Gastrocnemius medialis (tissue), 4 donors: ENCODE results near the gene RC3H1. TPM values are rescaled to one million over a fixed set of nuclear protein-coding genes. Genes with fewer than 3 reads are reported as not detected.

Experiments used
- ATAC-seq, 2 donors: fragments of 150-250 bp; one replicate each; pipeline ENCODE4 v1.9.1; 2016
- DNase-seq, 2 donors: peaks; one replicate each; pipeline ENCODE4 v3.0.0-alpha.2; 2019
- H3K27ac ChIP-seq, 4 donors: fragments of 200-600 bp; sonication (generic); 1 replicate in 1 of 4; 2 replicates in 3 of 4; pipeline ENCODE4 v1.5.1; 2016 to 2018; ENCODE audit warnings: mild to moderate bottlenecking in 2 of 4, moderate library complexity in 1 of 4
- H3K27me3 ChIP-seq, 3 donors: fragments of 200-600 bp; sonication (generic) in 2 of 3; 1 replicate in 1 of 3; 2 replicates in 2 of 3; pipeline versions ENCODE4 v1.5.1 to v1.6.0; 2016 to 2019; ENCODE audit warnings: mild to moderate bottlenecking in 1 of 3, moderate library complexity in 1 of 3
- H3K36me3 ChIP-seq, 2 donors: fragments of 200-600 bp; sonication (generic) in 1 of 2; one replicate each; pipeline ENCODE4 v1.5.1; 2017 to 2018
- H3K4me1 ChIP-seq, 2 donors: fragments of 200-600 bp; sonication (generic) in 1 of 2; one replicate each; pipeline ENCODE4 v1.5.1; 2016 to 2017; ENCODE audit warnings: mild to moderate bottlenecking in 2 of 2
- H3K4me3 ChIP-seq, 4 donors: fragments of 200-600 bp; sonication (generic) in 3 of 4; 1 replicate in 1 of 4; 2 replicates in 3 of 4; pipeline ENCODE4 v1.5.1; 2016 to 2019; ENCODE audit warnings: mild to moderate bottlenecking in 2 of 4
- H3K9me3 ChIP-seq, 3 donors: fragments of 200-600 bp; sonication (generic) in 2 of 3; 1 replicate in 1 of 3; 2 replicates in 2 of 3; pipeline ENCODE4 v1.5.1; 2016 to 2019
- CTCF ChIP-seq, 5 experiments: fragments of 450-650 bp in 3 of 5; fragments of 200-600 bp in 2 of 5; sonication (generic) in 2 of 5; IDR thresholded peaks in 4 of 5; conservative IDR thresholded peaks in 1 of 5; 1 replicate in 4 of 5; 2 replicates in 1 of 5; pipeline ENCODE4 v1.5.1; 2016 to 2019; ENCODE audit warnings: antibody characterized with exemption in 5 of 5, mild to moderate bottlenecking in 3 of 5, moderate library complexity in 3 of 5
- POLR2A ChIP-seq, 2 donors: fragments of 450-650 bp; IDR thresholded peaks; one replicate each; pipeline ENCODE4 v1.6.1; 2017; ENCODE audit warnings: antibody characterized with exemption in 2 of 2, mild to moderate bottlenecking in 2 of 2, moderate library complexity in 2 of 2
- in situ Hi-C, 4 donors: fragments of 200-750 bp; cut with MboI; loops; one replicate each; pipeline versions ENCODE4 v1.15.0 to v1.8.0; 2017; ENCODE audit warnings: low sequenced_read_pairs in 4 of 4
- intact Hi-C: fragments of 100-400 bp; cut with DNase I; formaldehyde crosslinking; loops from one replicate; pipeline ENCODE4 v1.15.1; 2023; ENCODE audit warnings: low total_unique reads
- total RNA-seq, 4 donors: library from RNA; depleted of rRNA; stranded (reverse); fragments of >200 nt; gene quantifications; one replicate each; pipeline versions ENCODE4 v1.1.0 to v1.2.3, GENCODE V29; 2016

RC3H1 gene
- total RNA-seq, 4 donors from 2014 or later: 17.6 to 88.9 (median 37.8) TPM

GRCh38 chr1:173886746-173887611, 135.2 kb downstream of the RC3H1 start:
- no peak for TF ChIP-seq CTCF (IDR thresholded peaks at IDR 0.05 in 4 of 5, conservative IDR thresholded peaks at IDR 0.05 in 1 of 5)
- no peak for TF ChIP-seq POLR2A (IDR thresholded peaks at IDR 0.05)
- peaks cover 0 to 23% of the 10 kb centered on the region in 2 donors for H3K36me3 ChIP-seq
- no peak overlapping the region for H3K4me3 ChIP-seq
- no peaks in the 10 kb centered on the region for H3K4me1 ChIP-seq
- H3K9me3 ChIP-seq: no peaks in the 10 kb centered on the region
- in situ Hi-C loops (no loop called here), intact Hi-C loops (no loop called here)
- DNase-seq (no peak), ATAC-seq (no peak)
- no peak overlapping the region for H3K27ac ChIP-seq
- H3K27me3 ChIP-seq: no peaks in the 10 kb centered on the region

GRCh38 chr1:173884701-173885100, 137.5 kb downstream of the RC3H1 start:
- H3K36me3 ChIP-seq: peaks cover 0 to 26% of the 10 kb centered on the region in 2 donors
- in situ Hi-C loops: no loop called here

More at GRCh38 chr1:173884701-173885100, 137.5 kb downstream of the RC3H1 start:
- intact Hi-C loops: no loop called here
- DNase-seq: no peak
- H3K27me3 ChIP-seq: no peaks in the 10 kb centered on the region
- TF ChIP-seq CTCF (IDR thresholded peaks at IDR 0.05 in 4 of 5, conservative IDR thresholded peaks at IDR 0.05 in 1 of 5) (no peak), POLR2A (IDR thresholded peaks at IDR 0.05) (no peak)
- no peak for ATAC-seq
- H3K9me3 ChIP-seq: no peaks in the 10 kb centered on the region
- H3K4me1 ChIP-seq: no peaks in the 10 kb centered on the region
- H3K27ac ChIP-seq: no peak overlapping the region
- no peak overlapping the region for H3K4me3 ChIP-seq

Other genes starting within 250 kb of the RC3H1 start
- 1 to 10 TPM; 4.3 to 8.9 (median 8.2) TPM for gene DARS2, start 197.7 kb downstream of the RC3H1 start, total RNA-seq
- 1 to 10 TPM; 1.1 to 5.0 (median 3.4) TPM for gene CENPL, start 197.5 kb downstream of the RC3H1 start, total RNA-seq
- gene GAS5, start 154.4 kb downstream of the RC3H1 start, total RNA-seq: 100 to 1,000 TPM in 2 of 4 donors, 10 to 100 TPM in 2; 91.9 to 138 (median 98.4) TPM
- 10 to 100 TPM in 1 of 4 donors, 1 to 10 TPM in 3; 3.5 to 13.3 (median 4.0) TPM for gene ZBTB37, start 154.0 kb downstream of the RC3H1 start, total RNA-seq
- 1 to 10 TPM in 3 of 4 donors, not detected in 1; 1.7 to 4.5 (median 2.2) TPM for gene SERPINC1, start 105.0 kb downstream of the RC3H1 start, total RNA-seq
- gene RABGAP1L, start 137.2 kb upstream of the RC3H1 start, total RNA-seq: 10 to 100 TPM in 3 of 4 donors, 1 to 10 TPM in 1; 8.8 to 22.2 (median 14.9) TPM